GM19238 (cell line): ENCODE measurements around the gene CHST3.

ENCODE experiments used
- DNase-seq: peaks from one replicate; pipeline ENCODE4 v3.0.0; 2011; ENCODE audit warnings: low spot score; ENCODE audit not compliant: insufficient read length

CHST3 gene

DNA sequence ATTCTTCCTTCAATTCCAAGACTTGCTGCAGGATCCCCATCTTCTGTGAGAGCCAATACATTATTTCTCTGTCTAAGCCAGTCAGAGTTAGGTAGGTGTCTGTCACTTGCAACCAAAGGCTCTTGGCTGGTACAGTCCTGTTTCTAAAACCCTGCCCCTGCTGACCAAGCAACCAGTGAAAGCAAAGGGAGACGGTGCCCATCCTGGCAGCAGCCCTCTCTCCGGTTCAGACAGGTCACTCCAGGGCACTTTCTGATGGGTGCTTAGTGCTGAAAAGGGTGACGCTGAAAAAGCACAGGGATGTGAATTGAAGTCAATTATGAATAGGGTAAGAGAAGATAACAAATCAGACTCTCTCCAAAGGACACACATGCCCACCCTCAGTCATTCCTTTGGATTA is 86.7 kb downstream of the CHST3 start:
- no peak for DNase-seq

DNA sequence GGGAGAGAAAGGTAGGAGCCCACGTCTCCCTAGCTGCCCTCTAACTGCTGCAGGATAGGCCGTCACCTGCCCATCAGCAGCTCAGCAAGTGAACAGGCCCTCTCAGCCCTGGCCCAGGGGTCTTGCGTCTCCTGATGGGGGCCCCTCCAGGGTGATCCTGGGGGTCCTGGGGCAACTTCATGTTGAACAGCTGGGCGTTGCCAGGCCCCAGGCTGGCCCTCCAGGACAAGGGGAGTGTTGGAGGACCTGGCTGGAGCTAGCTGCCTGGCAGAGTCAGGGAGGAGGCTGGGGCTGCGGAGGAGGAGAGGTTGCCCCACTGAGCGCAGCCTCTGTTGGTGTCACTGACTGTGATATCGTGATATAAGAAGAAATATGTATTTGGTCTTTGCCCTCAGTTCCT is 89.5 kb downstream of the CHST3 start:
- no peak for DNase-seq

DNA sequence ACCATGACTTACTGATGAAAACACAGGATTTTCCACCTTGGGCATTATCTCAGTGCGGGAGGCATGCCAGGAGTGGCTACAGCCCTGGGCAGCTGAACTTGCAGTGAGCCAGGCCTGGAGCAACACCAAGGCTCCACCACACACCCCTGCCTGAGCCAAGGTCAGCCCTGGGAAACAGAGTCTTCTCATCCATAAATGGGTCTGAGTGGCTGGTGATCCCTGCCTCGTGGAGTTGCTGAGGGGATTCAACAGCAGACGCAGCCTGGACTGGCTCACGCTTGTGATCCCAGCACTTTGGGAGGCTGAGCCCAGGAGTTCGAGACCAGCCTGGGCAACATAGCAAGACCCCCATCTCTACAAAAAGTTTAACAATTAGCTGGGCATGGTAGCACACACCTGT is 91.9 kb downstream of the CHST3 start:
- no peak for DNase-seq

DNA sequence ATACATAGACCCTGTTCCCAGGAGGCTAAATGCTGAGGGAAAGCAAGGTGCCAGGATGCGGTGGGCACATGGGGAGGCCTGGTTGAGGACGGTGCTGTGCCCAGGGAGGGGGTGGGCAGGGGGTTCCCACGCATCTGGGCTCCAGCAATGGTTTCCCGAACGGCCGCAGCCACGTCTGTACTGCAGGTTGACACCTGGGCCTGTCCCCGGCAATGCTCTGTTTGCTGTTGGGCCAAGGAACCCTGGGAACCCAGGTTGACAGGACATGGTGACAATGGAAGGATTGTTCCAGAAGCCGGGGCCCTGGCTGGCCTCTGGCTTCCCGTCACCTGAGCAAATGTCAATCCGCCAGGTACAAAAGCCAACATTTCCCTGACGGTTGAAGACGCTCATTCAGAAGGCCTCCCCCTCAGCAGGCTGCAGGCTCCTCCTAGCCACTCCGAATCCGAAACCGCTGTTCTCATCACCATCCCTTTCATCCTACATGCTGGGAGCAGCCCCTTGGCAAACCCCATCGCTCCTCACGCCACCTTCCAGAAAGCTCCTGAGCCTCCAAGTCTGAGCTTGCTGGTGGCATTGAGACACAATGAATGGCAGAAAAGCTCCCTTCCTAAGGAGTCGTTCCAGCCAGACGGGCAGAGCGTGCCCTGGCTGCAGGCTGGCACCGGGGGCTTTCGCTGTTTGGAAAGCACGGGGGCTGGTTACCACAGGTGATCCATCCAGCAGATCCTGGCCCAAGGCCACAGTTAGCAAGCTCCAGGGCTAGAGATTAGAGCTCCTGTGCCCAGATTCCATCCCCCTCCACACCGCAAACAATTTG is 92.9 kb downstream of the CHST3 start:
- DNase-seq: no peak

DNA sequence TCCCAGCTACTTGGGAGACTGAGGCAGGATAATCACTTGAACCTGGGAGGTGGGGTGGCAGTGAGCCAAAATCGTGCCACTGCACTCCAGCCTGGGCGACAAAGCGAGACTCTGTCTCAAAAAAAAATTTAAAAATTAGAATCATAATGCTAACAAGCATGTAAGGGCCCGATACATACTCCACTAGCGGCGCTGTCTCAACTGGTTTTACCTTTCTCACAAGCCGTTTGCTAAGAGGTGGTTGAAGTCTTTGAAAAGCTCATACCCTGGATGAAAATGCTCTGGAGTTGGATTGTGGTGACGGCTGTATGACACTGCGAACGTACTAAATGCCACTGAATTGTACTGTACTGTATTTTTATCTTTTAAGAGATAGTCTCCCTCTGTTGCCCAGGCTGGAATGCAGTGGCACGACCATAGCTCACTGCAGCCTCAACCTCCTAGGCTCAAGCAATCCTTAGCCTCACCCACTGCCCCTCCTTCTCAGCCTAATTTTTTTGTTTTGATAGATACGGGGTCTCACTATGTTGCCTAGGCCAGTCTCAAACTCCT is 94.2 kb downstream of the CHST3 start:
- DNase-seq: no peak

DNA sequence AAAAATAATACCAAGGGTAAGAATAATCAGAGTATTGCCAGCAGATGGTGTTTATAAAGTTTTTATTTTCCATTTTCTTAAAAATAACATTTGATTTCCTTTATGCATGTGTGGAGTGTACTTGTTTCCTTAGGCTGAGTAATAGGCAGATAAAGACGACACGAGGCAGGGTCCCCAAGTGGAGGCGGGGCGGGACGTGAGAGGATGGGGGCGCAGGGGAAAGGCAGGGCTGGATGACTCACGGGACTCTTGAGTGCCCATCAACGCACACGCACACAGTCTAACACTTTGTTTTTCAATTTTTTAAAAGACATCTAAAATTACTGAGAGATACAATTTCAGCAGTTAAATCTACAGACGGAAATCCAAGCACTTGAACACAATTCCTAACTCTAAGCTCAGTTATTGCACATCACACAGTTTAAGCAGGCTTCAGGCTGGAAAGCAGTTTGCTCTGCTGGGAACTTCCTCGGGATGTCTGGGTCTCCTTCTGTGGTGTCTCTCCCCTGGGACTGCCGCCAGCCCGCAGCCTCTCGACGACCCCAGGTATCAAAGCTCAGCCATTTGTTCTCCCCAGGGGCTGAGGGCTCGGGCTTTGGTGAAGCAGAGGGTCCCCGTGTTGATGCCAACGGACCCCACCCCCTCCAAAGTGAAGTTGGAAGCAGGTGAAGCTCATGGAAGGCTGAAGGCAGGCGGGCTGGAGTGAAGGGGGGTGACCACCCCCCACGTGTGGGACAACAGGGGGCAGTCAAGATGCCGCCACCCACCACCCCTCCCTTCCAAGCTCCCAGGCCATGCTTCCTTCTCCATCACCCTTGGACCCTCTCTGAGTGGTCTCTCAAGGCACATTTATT is 95.0 kb downstream of the CHST3 start:
- DNase-seq: no peak

DNA sequence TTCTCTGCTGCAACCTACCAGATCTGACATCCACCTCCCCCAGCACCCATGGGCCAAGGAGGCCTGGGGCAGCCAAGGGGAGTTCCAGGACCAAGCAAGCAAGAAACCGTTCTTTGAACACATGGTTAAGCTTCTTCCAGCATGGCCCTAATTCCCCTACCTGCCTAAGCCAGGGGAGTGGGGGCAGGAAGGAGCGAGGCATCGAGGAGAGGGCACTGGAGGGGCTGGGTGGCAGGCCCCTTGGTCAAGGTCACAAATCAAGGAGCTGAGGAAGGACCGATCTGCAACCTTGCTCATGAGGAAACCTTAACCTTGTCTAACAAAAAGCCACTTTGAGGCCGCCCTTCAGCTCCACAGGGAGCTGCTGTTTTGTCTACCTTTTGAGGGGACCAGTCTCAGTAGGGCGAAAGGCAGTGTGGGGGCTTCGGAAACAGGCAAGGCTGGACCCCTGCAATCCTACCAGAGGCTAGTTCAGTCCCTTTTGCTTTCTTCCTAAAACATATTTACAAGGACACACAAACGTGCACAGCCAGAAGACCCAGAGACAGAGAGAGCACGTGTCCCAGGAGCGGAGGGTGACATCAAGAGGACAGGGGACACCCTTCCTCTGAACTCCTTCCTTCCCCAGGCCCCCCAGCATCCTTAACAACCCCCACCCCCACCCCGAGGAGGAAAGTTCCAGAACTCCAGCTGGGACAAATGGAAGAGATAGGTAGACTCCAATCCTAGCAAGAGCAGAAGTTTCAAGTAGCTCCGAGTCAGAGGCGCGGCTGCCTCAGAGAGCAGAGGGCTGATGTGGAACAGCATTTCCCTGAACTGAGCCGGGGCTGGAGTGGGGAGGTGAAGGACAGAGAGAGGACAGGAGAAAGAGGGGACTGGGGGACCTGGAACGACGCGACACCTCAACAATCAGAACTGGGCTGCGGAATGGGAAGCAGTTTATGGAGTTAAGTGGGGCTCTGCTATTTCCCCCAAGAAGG is 95.9 kb downstream of the CHST3 start:
- DNase-seq: no peak

DNA sequence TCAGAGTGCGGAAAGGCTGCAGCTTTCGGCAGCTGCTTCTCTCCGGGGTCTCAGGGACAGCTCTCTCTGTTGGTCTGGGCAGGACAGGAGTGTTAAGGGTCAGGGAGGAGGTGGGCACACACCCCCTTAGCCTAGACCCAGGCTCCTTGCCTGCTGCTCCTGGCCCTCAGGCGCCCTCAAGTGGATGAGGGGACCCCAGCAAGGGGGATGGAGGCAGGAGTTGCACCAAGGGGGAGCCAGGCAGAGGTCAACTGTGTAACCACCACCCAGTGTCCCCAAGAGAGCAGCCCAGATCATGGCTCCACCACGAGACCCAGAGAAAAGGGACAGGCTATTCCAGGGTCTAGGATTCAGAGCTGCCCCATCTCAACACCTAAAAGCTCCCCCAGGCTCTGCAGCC is 97.3 kb downstream of the CHST3 start:
- no peak for DNase-seq

DNA sequence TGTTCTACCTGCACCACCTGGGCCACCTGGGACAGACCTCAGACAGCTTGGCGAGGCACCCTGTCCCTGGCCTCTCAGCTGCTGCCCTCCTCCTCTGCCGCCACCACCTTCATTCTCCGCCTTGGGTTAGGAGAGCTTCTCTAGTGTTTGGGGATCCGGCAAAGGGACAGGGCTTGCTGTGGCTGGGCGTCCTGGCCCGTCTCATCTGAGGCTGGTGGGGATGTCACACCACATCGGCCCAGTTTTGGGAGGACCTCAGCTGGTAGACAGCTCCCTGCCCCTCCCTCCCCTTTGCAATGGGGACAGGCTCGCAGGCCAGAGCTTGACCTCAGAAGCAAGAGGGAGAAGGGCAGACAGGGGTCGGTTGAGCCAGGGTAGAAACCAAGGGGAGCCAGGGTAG is 97.7 kb downstream of the CHST3 start:
- DNase-seq: no peak

DNA sequence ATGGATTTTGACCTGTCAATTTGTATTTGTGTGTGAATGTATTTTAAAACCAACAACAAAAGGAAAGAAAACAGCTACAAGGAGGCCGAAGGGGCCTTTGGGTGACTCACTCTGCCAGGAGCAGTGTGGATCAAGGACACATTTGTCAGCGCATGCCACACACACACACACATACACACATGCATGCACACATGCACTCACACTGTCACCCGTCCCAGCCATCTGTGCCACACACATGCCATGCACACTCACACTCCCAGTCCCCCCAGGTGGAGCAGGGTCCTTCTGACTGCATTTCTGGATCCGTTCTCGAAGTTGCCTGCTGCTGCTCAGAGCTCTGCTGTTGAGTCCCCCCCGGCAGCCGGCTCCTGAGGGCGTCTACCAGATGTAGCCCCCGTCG is 98.2 kb downstream of the CHST3 start:
- DNase-seq: no peak
